ENCODE measurements around the gene SLC23A2. TPM values are rescaled to one million over a fixed set of nuclear protein-coding genes. Genes with fewer than 3 reads are reported as not detected.

Gene SLC23A2
- total RNA-seq, 2 donors from 2014 or later: 4.6 to 5.1 TPM

- intact Hi-C loops (cut with DNase I): no loop called here
- Histone ChIP-seq H3K27ac (no peak overlapping the region), H3K9me3 (no peaks in the 10 kb centered on the region), H3K9ac (ENCODE audit: low read depth in 2 of 2, low read length in 2 of 2) (no peak overlapping the region), H3K4me3 (no peak overlapping the region), H3K27me3 (no peaks in the 10 kb centered on the region), H3K36me3 (no peaks in the 10 kb centered on the region), H3K4me1 (no peaks in the 10 kb centered on the region)
- TF ChIP-seq CTCF (IDR thresholded peaks at IDR 0.05): no peak
- DNase-seq: no peak
Observed at GRCh38 chr20:4846821-4847220, 154.5 kb downstream of the SLC23A2 start.

- intact Hi-C loops (cut with DNase I): no loop called here
- no peak overlapping the region for H3K4me3 ChIP-seq
- no peak for DNase-seq
Observed at GRCh38 chr20:4844751-4845465, 156.4 kb downstream of the SLC23A2 start.

GRCh38 chr20:4844325-4844724, 157.0 kb downstream of the SLC23A2 start:
- Histone ChIP-seq H3K4me1 (no peaks in the 10 kb centered on the region), H3K27ac (no peak overlapping the region), H3K9ac (ENCODE audit: low read depth in 2 of 2, low read length in 2 of 2) (no peak overlapping the region), H3K4me3 (no peak overlapping the region), H3K9me3 (no peaks in the 10 kb centered on the region), H3K36me3 (no peaks in the 10 kb centered on the region), H3K27me3 (no peaks in the 10 kb centered on the region)
- intact Hi-C loops (cut with DNase I): no loop called here
- no peak for DNase-seq
- TF ChIP-seq CTCF (IDR thresholded peaks at IDR 0.05): no peak

More at GRCh38 chr20:4844751-4845465, 156.4 kb downstream of the SLC23A2 start:
- no peak overlapping the region for H3K9ac ChIP-seq (ENCODE audit: low read depth in 2 of 2, low read length in 2 of 2)
- H3K9me3 ChIP-seq: no peaks in the 10 kb centered on the region
- no peak overlapping the region for H3K27ac ChIP-seq
- H3K27me3 ChIP-seq: no peaks in the 10 kb centered on the region
- H3K36me3 ChIP-seq: no peaks in the 10 kb centered on the region
- no peaks in the 10 kb centered on the region for H3K4me1 ChIP-seq
- TF ChIP-seq CTCF (IDR thresholded peaks at IDR 0.05): no peak

GRCh38 chr20:4840801-4841200, 160.5 kb downstream of the SLC23A2 start:
- no peak overlapping the region for H3K4me3 ChIP-seq
- intact Hi-C loops (cut with DNase I): no loop called here
- no peaks in the 10 kb centered on the region for H3K9me3 ChIP-seq
- H3K27me3 ChIP-seq: no peaks in the 10 kb centered on the region
- no peak overlapping the region for H3K9ac ChIP-seq (ENCODE audit: low read depth in 2 of 2, low read length in 2 of 2)
- H3K36me3 ChIP-seq: no peaks in the 10 kb centered on the region
- TF ChIP-seq CTCF (IDR thresholded peaks at IDR 0.05): no peak
- DNase-seq: no peak
- H3K27ac ChIP-seq: no peak overlapping the region
- H3K4me1 ChIP-seq: no peaks in the 10 kb centered on the region

- no peak for DNase-seq
- H3K27ac ChIP-seq: no peak overlapping the region
- intact Hi-C loops (cut with DNase I): no loop called here
- TF ChIP-seq CTCF (IDR thresholded peaks at IDR 0.05): no peak
- no peak overlapping the region for H3K4me3 ChIP-seq
- H3K4me1 ChIP-seq: no peaks in the 10 kb centered on the region
- no peaks in the 10 kb centered on the region for H3K9me3 ChIP-seq
- H3K27me3 ChIP-seq: no peaks in the 10 kb centered on the region
- no peaks in the 10 kb centered on the region for H3K36me3 ChIP-seq
- H3K9ac ChIP-seq (ENCODE audit: low read depth in 2 of 2, low read length in 2 of 2): no peak overlapping the region
Observed at GRCh38 chr20:4838526-4838925, 162.8 kb downstream of the SLC23A2 start.

Measured in colonic mucosa (tissue), 4 donors.